ENCODE results near the gene XYLT1. TPM values are rescaled to one million over a fixed set of nuclear protein-coding genes. Genes with fewer than 3 reads are reported as not detected.

Gene XYLT1
- total and polyA plus RNA-seq, 2 donors, result 2.2 to 3.5 TPM

DNA sequence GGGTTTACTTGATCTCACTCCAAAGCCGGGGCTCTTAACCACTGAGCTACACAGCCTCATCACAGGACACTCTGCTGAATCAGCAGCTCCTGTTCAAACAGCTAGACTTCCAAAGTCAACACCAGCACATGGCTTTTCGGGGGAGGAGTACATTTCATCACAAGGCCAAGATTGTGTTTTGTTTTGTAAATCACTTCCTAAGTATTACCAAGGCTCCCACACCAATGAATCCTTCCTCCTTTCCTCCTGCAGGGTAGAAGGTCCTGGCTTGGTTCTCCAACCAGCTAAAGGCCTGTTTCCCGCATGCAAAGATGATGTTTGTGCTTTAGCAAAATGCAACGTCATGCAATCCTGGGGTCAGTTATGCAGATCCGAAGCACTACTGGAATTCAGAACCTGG, 152.5 kb downstream of the XYLT1 start:
- Histone ChIP-seq H3K27me3 (ENCODE audit: control insufficient read depth in 2 of 2, insufficient read depth in 1 of 2, low read length in 1 of 2) (no peaks in the 10 kb centered on the region), H3K27ac (ENCODE audit: low read depth in 1 of 2, low read length in 1 of 2) (no peak overlapping the region), H3K4me1 (ENCODE audit: control insufficient read depth in 2 of 2, insufficient read depth in 2 of 2, low read length in 2 of 2) (peaks cover 0 to 4% of the 10 kb centered on the region in 2 donors), H3K9me3 (ENCODE audit: control insufficient read depth in 2 of 2, insufficient read depth in 1 of 2, low read length in 1 of 2) (no peaks in the 10 kb centered on the region), H3K4me3 (ENCODE audit: low read length in 2 of 2) (no peak overlapping the region), H3K36me3 (ENCODE audit: control insufficient read depth in 2 of 2, insufficient read depth in 2 of 2, low read length in 1 of 2) (no peaks in the 10 kb centered on the region)
- 86% methylated on average over 5 of the region's 5 CpGs for WGBS
- DNase-seq (ENCODE audit: low read depth in 6 of 9, low spot score in 9 of 9), result no peak

DNA sequence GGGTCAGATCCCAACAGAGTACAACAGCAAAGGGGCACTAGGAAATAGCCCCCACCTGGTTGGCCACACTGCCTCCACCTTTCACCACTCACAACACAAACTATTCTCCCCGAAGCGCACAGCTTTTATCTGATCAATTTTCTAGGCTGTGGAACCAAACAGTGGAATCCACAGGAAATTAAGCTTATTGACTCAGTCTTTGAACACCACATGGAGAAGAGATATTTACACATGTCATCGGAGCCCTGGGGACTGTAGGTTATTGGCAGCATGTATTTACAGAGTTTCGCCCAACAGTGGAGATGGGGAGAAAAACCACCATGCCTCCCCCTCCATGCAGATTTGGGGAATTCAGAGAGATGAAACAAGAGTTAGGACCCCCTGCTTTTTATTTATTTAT, 154.8 kb downstream of the XYLT1 start:
- no peaks in the 10 kb centered on the region for H3K9me3 ChIP-seq (ENCODE audit: control insufficient read depth in 2 of 2, insufficient read depth in 1 of 2, low read length in 1 of 2)
- no peaks in the 10 kb centered on the region for H3K36me3 ChIP-seq (ENCODE audit: control insufficient read depth in 2 of 2, insufficient read depth in 2 of 2, low read length in 1 of 2)
- 94% methylated on average over 4 of the region's 4 CpGs for WGBS
- no peak overlapping the region for H3K4me3 ChIP-seq (ENCODE audit: low read length in 2 of 2)
- H3K27ac ChIP-seq (ENCODE audit: low read depth in 1 of 2, low read length in 1 of 2), result no peak overlapping the region
- H3K4me1 ChIP-seq (ENCODE audit: control insufficient read depth in 2 of 2, insufficient read depth in 2 of 2, low read length in 2 of 2), result peaks cover 0 to 7% of the 10 kb centered on the region in 2 donors
- no peak for DNase-seq (ENCODE audit: low read depth in 6 of 9, low spot score in 9 of 9)
- no peaks in the 10 kb centered on the region for H3K27me3 ChIP-seq (ENCODE audit: control insufficient read depth in 2 of 2, insufficient read depth in 1 of 2, low read length in 1 of 2)

DNA sequence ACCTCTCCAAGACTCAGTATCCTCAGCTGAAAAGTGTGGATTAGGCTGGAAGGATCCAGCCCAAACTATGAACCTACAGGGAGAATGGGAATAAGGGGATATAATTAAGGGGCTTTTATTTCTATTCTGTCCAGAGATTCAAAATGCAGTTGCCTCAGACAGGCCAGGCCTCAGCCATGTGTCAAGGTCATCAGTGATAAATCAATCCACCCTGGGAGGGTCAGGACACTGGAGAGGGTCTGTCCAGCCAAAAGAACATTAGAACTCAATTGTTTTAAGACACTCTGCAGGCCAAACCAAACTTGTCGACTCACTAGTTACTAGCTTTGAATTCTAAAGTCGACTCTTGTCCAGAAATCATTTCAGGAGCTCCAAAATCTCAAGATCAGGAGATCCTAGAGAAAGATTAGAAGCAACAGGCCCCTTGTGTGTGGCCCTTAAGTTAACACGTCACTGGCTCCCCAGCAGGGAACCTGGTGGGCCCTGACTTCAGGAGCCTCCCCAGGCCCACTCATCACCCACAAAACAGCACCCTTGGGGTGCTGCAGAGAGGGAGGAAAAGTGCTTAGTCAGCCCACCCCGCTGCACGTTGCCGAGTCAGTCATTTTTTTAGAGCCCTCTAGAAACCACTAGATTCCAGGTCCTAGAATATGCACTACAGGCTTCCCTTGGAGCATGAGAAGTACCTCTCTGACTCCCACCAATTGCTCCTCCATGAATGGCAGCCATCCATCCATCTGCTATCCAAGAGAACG, 156.8 kb downstream of the XYLT1 start:
- Histone ChIP-seq H3K36me3 (ENCODE audit: control insufficient read depth in 2 of 2, insufficient read depth in 2 of 2, low read length in 1 of 2) (no peaks in the 10 kb centered on the region), H3K27me3 (ENCODE audit: control insufficient read depth in 2 of 2, insufficient read depth in 1 of 2, low read length in 1 of 2) (no peaks in the 10 kb centered on the region), H3K27ac (ENCODE audit: low read depth in 1 of 2, low read length in 1 of 2) (no peak overlapping the region), H3K4me3 (ENCODE audit: low read length in 2 of 2) (no peak overlapping the region), H3K4me1 (ENCODE audit: control insufficient read depth in 2 of 2, insufficient read depth in 2 of 2, low read length in 2 of 2) (peaks cover 0 to 7% of the 10 kb centered on the region in 2 donors), H3K9me3 (ENCODE audit: control insufficient read depth in 2 of 2, insufficient read depth in 1 of 2, low read length in 1 of 2) (no peaks in the 10 kb centered on the region)
- WGBS, result 73% methylated on average over 7 of the region's 7 CpGs
- DNase-seq (ENCODE audit: low read depth in 6 of 9, low spot score in 9 of 9), result no peak

DNA sequence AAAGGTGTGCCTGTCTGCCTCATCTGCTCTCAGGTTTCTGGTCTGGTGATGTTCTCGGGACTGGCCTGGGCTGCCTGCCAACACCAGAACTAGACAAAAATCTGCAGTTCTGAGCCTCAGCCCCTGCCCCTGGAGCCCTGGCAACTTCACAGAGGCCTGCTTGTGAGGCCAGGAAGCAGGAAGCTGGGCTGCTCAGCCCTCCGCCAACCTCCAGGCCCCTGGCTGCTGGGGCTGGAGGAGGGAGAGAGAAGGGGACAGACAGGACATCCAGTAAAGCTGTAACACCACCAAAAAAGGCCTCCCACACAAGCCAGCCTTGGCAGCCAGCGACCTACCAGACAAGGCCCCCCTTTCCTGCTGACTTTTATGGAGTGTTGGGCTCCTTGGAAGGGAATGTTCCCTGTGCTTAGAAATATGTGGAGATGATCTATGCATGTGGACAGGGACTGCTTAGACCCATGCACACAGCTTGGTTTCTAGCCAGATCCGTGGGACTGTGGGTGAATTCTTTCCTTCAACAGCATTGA, 157.6 kb downstream of the XYLT1 start:
- H3K36me3 ChIP-seq (ENCODE audit: control insufficient read depth in 2 of 2, insufficient read depth in 2 of 2, low read length in 1 of 2), result no peaks in the 10 kb centered on the region
- peaks cover 0 to 7% of the 10 kb centered on the region in 2 donors for H3K4me1 ChIP-seq (ENCODE audit: control insufficient read depth in 2 of 2, insufficient read depth in 2 of 2, low read length in 2 of 2)
- no peaks in the 10 kb centered on the region for H3K9me3 ChIP-seq (ENCODE audit: control insufficient read depth in 2 of 2, insufficient read depth in 1 of 2, low read length in 1 of 2)
- no peak overlapping the region for H3K4me3 ChIP-seq (ENCODE audit: low read length in 2 of 2)
- 46% methylated on average over 4 of the region's 4 CpGs for WGBS
- H3K27me3 ChIP-seq (ENCODE audit: control insufficient read depth in 2 of 2, insufficient read depth in 1 of 2, low read length in 1 of 2), result no peaks in the 10 kb centered on the region
- no peak for DNase-seq (ENCODE audit: low read depth in 6 of 9, low spot score in 9 of 9)
- H3K27ac ChIP-seq (ENCODE audit: low read depth in 1 of 2, low read length in 1 of 2), result peak overlapping the region in 1 of 2 donors; percentile 30

DNA sequence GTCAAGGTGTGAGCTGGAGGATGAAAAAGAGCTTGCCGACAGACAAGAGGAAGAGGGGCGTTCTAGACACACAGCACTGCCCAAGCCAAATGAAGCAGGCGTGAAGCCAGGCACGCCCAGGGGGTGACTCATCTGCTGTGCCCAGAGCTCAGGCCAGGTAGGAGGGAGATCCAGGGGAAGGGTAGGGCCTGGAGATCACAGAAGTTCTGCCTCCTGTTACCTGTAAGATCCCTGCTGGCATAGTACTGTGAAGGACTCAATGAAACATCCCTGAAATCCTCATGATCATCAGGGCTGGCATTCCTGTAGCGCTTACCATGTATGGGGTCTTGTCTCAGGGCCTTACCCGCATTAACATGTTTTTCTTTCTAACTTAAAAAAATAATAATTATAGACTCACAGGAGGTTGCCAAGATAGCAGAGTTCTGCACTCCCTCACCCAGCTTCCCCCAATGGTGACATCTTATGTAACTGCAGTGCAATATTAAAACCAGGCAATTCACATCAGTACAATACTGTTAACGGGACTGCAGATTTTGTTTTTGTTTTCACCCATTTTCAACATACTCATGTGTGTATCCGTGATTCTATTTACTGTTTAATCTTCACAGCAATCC, 158.6 kb downstream of the XYLT1 start:
- Histone ChIP-seq H3K27ac (ENCODE audit: low read depth in 1 of 2, low read length in 1 of 2) (no peak overlapping the region), H3K27me3 (ENCODE audit: control insufficient read depth in 2 of 2, insufficient read depth in 1 of 2, low read length in 1 of 2) (no peaks in the 10 kb centered on the region), H3K4me1 (ENCODE audit: control insufficient read depth in 2 of 2, insufficient read depth in 2 of 2, low read length in 2 of 2) (peaks cover 0 to 7% of the 10 kb centered on the region in 2 donors), H3K36me3 (ENCODE audit: control insufficient read depth in 2 of 2, insufficient read depth in 2 of 2, low read length in 1 of 2) (no peaks in the 10 kb centered on the region), H3K4me3 (ENCODE audit: low read length in 2 of 2) (no peak overlapping the region), H3K9me3 (ENCODE audit: control insufficient read depth in 2 of 2, insufficient read depth in 1 of 2, low read length in 1 of 2) (no peaks in the 10 kb centered on the region)
- no peak for DNase-seq (ENCODE audit: low read depth in 6 of 9, low spot score in 9 of 9)
- WGBS, result 91% methylated on average over 8 of the region's 8 CpGs

DNA sequence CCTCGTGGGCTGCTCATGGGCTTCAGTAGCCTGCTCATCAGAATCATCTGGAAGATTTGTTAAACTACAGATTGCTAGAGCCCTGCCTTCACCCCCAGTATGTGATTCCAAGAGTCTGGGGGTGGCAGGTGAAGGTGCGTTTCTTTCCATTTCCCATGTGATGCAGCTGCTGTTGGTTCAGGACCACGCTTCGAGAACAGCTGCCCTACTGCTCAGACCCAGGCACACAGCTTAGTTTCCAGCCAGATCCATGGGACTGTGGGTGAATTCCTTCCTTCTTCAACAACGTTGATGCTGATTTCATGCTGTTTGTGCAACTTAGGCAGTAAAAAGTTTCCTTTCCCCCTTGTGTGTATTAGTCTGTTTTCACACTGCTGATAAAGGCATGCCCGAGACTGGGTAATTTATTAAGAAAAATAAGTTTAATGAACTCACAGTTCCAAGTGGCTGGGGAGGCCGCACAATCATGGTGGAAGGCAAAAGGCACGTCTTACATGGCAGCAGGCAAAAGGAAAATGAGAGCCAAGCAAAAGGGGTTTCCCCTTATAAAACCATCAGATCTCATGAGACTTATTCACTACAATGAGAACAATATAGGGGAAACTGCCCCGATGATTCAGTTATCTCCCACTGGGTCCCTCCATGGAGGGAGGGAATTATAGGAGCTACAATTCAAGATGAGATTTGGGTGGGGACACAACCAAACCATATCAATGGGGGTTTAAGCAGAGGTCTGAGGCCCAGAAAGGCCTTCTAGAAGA, 159.2 kb downstream of the XYLT1 start:
- no peak overlapping the region for H3K27ac ChIP-seq (ENCODE audit: low read depth in 1 of 2, low read length in 1 of 2)

DNA sequence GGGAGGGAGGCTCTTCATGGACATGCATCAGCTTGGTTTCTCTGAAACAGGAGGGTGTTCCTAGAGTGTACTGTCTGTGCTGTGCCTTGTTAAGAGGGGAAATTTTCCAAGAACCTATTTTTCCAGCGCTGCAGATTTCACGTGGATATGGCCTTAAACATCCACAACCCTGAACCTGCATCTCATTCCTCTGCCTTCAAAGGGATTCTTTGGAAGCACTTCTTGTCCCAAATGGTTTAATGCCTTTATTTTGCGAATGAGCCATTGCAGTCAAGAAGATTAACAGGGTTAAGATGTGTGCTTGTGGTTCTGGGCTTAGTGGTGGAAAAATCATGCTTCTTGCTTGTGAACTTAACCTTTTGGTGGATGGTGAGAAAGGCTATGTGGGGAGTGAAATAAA, 161.2 kb downstream of the XYLT1 start:
- Histone ChIP-seq H3K36me3 (ENCODE audit: control insufficient read depth in 2 of 2, insufficient read depth in 2 of 2, low read length in 1 of 2) (no peaks in the 10 kb centered on the region), H3K27ac (ENCODE audit: low read depth in 1 of 2, low read length in 1 of 2) (no peak overlapping the region), H3K4me3 (ENCODE audit: low read length in 2 of 2) (no peak overlapping the region), H3K4me1 (ENCODE audit: control insufficient read depth in 2 of 2, insufficient read depth in 2 of 2, low read length in 2 of 2) (peaks cover 0 to 11% of the 10 kb centered on the region in 2 donors), H3K9me3 (ENCODE audit: control insufficient read depth in 2 of 2, insufficient read depth in 1 of 2, low read length in 1 of 2) (no peaks in the 10 kb centered on the region), H3K27me3 (ENCODE audit: control insufficient read depth in 2 of 2, insufficient read depth in 1 of 2, low read length in 1 of 2) (no peaks in the 10 kb centered on the region)
- DNase-seq (ENCODE audit: low read depth in 6 of 9, low spot score in 9 of 9), result no peak
- WGBS, result 99% methylated on average over 3 of the region's 3 CpGs

More for the DNA sequence above, 159.2 kb downstream of the XYLT1 start:
- DNase-seq (ENCODE audit: low read depth in 6 of 9, low spot score in 9 of 9), result no peak
- no peaks in the 10 kb centered on the region for H3K9me3 ChIP-seq (ENCODE audit: control insufficient read depth in 2 of 2, insufficient read depth in 1 of 2, low read length in 1 of 2)
- peaks cover 0 to 7% of the 10 kb centered on the region in 2 donors for H3K4me1 ChIP-seq (ENCODE audit: control insufficient read depth in 2 of 2, insufficient read depth in 2 of 2, low read length in 2 of 2)
- H3K4me3 ChIP-seq (ENCODE audit: low read length in 2 of 2), result no peak overlapping the region
- 96% methylated on average over 9 of the region's 9 CpGs for WGBS
- H3K27me3 ChIP-seq (ENCODE audit: control insufficient read depth in 2 of 2, insufficient read depth in 1 of 2, low read length in 1 of 2), result no peaks in the 10 kb centered on the region
- H3K36me3 ChIP-seq (ENCODE audit: control insufficient read depth in 2 of 2, insufficient read depth in 2 of 2, low read length in 1 of 2), result no peaks in the 10 kb centered on the region

DNA sequence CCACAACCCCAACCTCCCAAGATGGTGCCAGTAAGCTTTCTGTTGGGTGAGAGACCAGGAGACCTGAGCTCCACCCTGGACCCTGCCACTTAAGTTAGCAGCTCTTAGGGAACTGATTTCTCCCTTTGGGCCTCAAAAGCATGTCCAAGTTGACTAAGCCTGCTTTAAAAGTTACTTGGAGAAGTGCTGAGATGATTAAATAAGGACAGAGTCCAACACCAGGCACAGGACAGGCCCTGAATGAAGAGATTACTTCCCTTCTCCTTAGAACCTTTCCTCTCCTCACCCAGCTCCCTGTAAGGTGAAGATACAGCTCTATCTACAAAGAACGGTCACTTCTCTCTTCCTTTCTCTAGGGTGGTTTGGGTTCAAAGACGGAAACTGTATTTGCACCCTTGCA, 162.6 kb downstream of the XYLT1 start:
- no peak for DNase-seq (ENCODE audit: low read depth in 6 of 9, low spot score in 9 of 9)
- no peak overlapping the region for H3K4me3 ChIP-seq (ENCODE audit: low read length in 2 of 2)
- H3K9me3 ChIP-seq (ENCODE audit: control insufficient read depth in 2 of 2, insufficient read depth in 1 of 2, low read length in 1 of 2), result no peaks in the 10 kb centered on the region
- WGBS, result 96% methylated on average over 2 of the region's 2 CpGs
- H3K4me1 ChIP-seq (ENCODE audit: control insufficient read depth in 2 of 2, insufficient read depth in 2 of 2, low read length in 2 of 2), result peaks cover 0 to 10% of the 10 kb centered on the region in 2 donors
- H3K27me3 ChIP-seq (ENCODE audit: control insufficient read depth in 2 of 2, insufficient read depth in 1 of 2, low read length in 1 of 2), result no peaks in the 10 kb centered on the region
- no peaks in the 10 kb centered on the region for H3K36me3 ChIP-seq (ENCODE audit: control insufficient read depth in 2 of 2, insufficient read depth in 2 of 2, low read length in 1 of 2)
- no peak overlapping the region for H3K27ac ChIP-seq (ENCODE audit: low read depth in 1 of 2, low read length in 1 of 2)

DNA sequence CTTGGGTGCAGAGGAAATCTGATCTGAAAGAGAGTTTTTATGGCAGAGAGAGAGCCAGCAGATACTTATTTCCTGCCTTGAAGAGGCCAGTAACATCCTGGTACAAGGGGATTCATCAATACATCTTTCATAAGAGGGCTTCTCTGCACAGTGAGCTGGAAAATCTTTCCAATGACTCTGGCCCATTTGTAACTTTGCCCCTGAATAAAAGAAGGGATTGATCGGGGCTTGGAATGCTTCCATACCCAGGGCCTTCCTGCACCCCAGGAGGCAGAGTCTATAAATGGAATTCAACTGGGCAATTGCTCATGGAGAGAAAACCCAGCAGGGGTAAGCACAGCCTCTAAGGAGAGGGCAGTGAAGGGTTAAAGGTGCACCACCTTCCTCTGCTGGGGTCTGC, 163.3 kb downstream of the XYLT1 start:
- no peak for DNase-seq (ENCODE audit: low read depth in 6 of 9, low spot score in 9 of 9)
- Histone ChIP-seq H3K36me3 (ENCODE audit: control insufficient read depth in 2 of 2, insufficient read depth in 2 of 2, low read length in 1 of 2) (no peaks in the 10 kb centered on the region), H3K4me3 (ENCODE audit: low read length in 2 of 2) (no peak overlapping the region), H3K4me1 (ENCODE audit: control insufficient read depth in 2 of 2, insufficient read depth in 2 of 2, low read length in 2 of 2) (peaks cover 3 to 11% of the 10 kb centered on the region in 2 donors), H3K27ac (ENCODE audit: low read depth in 1 of 2, low read length in 1 of 2) (no peak overlapping the region), H3K9me3 (ENCODE audit: control insufficient read depth in 2 of 2, insufficient read depth in 1 of 2, low read length in 1 of 2) (no peaks in the 10 kb centered on the region), H3K27me3 (ENCODE audit: control insufficient read depth in 2 of 2, insufficient read depth in 1 of 2, low read length in 1 of 2) (no peaks in the 10 kb centered on the region)
- 92% methylated on average over 1 of the region's 1 CpG for WGBS

All from thymus (tissue), 11 donors.